Gastrocnemius medialis (tissue), 4 donors: ENCODE data around the gene CD244. TPM values are rescaled to one million over a fixed set of nuclear protein-coding genes. Genes with fewer than 3 reads are reported as not detected.

Experiments
- ATAC-seq, 2 donors: fragments of 150-250 bp; one replicate each; pipeline ENCODE4 v1.9.1; 2016
- DNase-seq, 2 donors: peaks; one replicate each; pipeline ENCODE4 v3.0.0-alpha.2; 2019
- H3K27ac ChIP-seq, 4 donors: fragments of 200-600 bp; sonication (generic); 1 replicate in 1 of 4; 2 replicates in 3 of 4; pipeline ENCODE4 v1.5.1; 2016 to 2018; ENCODE audit warnings: mild to moderate bottlenecking in 2 of 4, moderate library complexity in 1 of 4
- H3K27me3 ChIP-seq, 3 donors: fragments of 200-600 bp; sonication (generic) in 2 of 3; 1 replicate in 1 of 3; 2 replicates in 2 of 3; pipeline versions ENCODE4 v1.5.1 to v1.6.0; 2016 to 2019; ENCODE audit warnings: mild to moderate bottlenecking in 1 of 3, moderate library complexity in 1 of 3
- H3K36me3 ChIP-seq, 2 donors: fragments of 200-600 bp; sonication (generic) in 1 of 2; one replicate each; pipeline ENCODE4 v1.5.1; 2017 to 2018
- H3K4me1 ChIP-seq, 2 donors: fragments of 200-600 bp; sonication (generic) in 1 of 2; one replicate each; pipeline ENCODE4 v1.5.1; 2016 to 2017; ENCODE audit warnings: mild to moderate bottlenecking in 2 of 2
- H3K4me3 ChIP-seq, 4 donors: fragments of 200-600 bp; sonication (generic) in 3 of 4; 1 replicate in 1 of 4; 2 replicates in 3 of 4; pipeline ENCODE4 v1.5.1; 2016 to 2019; ENCODE audit warnings: mild to moderate bottlenecking in 2 of 4
- H3K9me3 ChIP-seq, 3 donors: fragments of 200-600 bp; sonication (generic) in 2 of 3; 1 replicate in 1 of 3; 2 replicates in 2 of 3; pipeline ENCODE4 v1.5.1; 2016 to 2019
- POLR2A ChIP-seq, 2 donors: fragments of 450-650 bp; IDR thresholded peaks; one replicate each; pipeline ENCODE4 v1.6.1; 2017; ENCODE audit warnings: antibody characterized with exemption in 2 of 2, mild to moderate bottlenecking in 2 of 2, moderate library complexity in 2 of 2
- in situ Hi-C, 4 donors: fragments of 200-750 bp; cut with MboI; loops; one replicate each; pipeline versions ENCODE4 v1.15.0 to v1.8.0; 2017; ENCODE audit warnings: low sequenced_read_pairs in 4 of 4
- intact Hi-C: fragments of 100-400 bp; cut with DNase I; formaldehyde crosslinking; loops from one replicate; pipeline ENCODE4 v1.15.1; 2023; ENCODE audit warnings: low total_unique reads
- total RNA-seq, 4 donors: library from RNA; depleted of rRNA; stranded (reverse); fragments of >200 nt; gene quantifications; one replicate each; pipeline versions ENCODE4 v1.1.0 to v1.2.3, GENCODE V29; 2016
- TF ChIP-seq, protein P1 (sequence below), 5 experiments: fragments of 450-650 bp in 3 of 5; fragments of 200-600 bp in 2 of 5; sonication (generic) in 2 of 5; IDR thresholded peaks in 4 of 5; conservative IDR thresholded peaks in 1 of 5; 1 replicate in 4 of 5; 2 replicates in 1 of 5; pipeline ENCODE4 v1.5.1; 2016 to 2019; ENCODE audit warnings: antibody characterized with exemption in 5 of 5, mild to moderate bottlenecking in 3 of 5, moderate library complexity in 3 of 5

CD244 gene
- total RNA-seq, 4 donors from 2014 or later, result not detected

- Histone ChIP-seq H3K27ac (no peak overlapping the region), H3K4me1 (no peaks in the 10 kb centered on the region), H3K9me3 (no peaks in the 10 kb centered on the region), H3K27me3 (no peaks in the 10 kb centered on the region), H3K36me3 (no peaks in the 10 kb centered on the region), H3K4me3 (no peak overlapping the region)
- DNase-seq (no peak), ATAC-seq (no peak)
- TF ChIP-seq, protein P1, sequence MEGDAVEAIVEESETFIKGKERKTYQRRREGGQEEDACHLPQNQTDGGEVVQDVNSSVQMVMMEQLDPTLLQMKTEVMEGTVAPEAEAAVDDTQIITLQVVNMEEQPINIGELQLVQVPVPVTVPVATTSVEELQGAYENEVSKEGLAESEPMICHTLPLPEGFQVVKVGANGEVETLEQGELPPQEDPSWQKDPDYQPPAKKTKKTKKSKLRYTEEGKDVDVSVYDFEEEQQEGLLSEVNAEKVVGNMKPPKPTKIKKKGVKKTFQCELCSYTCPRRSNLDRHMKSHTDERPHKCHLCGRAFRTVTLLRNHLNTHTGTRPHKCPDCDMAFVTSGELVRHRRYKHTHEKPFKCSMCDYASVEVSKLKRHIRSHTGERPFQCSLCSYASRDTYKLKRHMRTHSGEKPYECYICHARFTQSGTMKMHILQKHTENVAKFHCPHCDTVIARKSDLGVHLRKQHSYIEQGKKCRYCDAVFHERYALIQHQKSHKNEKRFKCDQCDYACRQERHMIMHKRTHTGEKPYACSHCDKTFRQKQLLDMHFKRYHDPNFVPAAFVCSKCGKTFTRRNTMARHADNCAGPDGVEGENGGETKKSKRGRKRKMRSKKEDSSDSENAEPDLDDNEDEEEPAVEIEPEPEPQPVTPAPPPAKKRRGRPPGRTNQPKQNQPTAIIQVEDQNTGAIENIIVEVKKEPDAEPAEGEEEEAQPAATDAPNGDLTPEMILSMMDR (IDR thresholded peaks at IDR 0.05 in 4 of 5, conservative IDR thresholded peaks at IDR 0.05 in 1 of 5), result no peak
- no peak for TF ChIP-seq POLR2A (IDR thresholded peaks at IDR 0.05)
- intact Hi-C loops, result no loop called here
- in situ Hi-C loops, result no loop called here
These were observed 48.4 kb downstream of the CD244 start for GRCh38 chr1:160814316-160814715.

- no peak overlapping the region for H3K4me3 ChIP-seq
- TF ChIP-seq, protein P1 (IDR thresholded peaks at IDR 0.05 in 4 of 5, conservative IDR thresholded peaks at IDR 0.05 in 1 of 5), result no peak
- no peak for TF ChIP-seq POLR2A (IDR thresholded peaks at IDR 0.05)
- in situ Hi-C loops, result no loop called here
- no peaks in the 10 kb centered on the region for H3K36me3 ChIP-seq
- no peaks in the 10 kb centered on the region for H3K9me3 ChIP-seq
- H3K27ac ChIP-seq, result no peak overlapping the region
- no peaks in the 10 kb centered on the region for H3K4me1 ChIP-seq
- ATAC-seq (no peak), DNase-seq (no peak)
- intact Hi-C loops, result no loop called here
- no peaks in the 10 kb centered on the region for H3K27me3 ChIP-seq
These were observed 49.5 kb downstream of the CD244 start for GRCh38 chr1:160813215-160813614.

DNA sequence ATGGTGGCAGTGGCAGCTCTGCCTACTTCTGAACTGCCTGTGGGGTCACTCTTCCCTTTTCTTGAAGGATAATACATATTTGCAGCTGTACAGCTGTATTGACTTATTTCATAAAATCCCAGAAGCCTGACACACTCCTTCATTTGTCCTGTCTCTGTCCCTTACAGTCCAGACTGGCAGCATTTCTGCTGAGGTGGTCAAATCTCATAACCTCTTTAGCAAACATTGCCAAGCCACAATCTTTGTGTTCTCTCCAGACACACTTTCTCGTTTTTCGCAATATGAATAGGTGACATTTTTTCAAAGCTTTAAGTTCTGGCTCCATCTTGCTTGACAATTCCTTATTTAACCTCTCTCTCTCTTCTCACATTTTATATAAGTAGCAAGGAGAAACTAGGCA, 51.5 kb downstream of the CD244 start:
- Histone ChIP-seq H3K36me3 (no peaks in the 10 kb centered on the region), H3K9me3 (no peaks in the 10 kb centered on the region), H3K4me3 (no peak overlapping the region), H3K27ac (no peak overlapping the region), H3K4me1 (no peaks in the 10 kb centered on the region), H3K27me3 (no peaks in the 10 kb centered on the region)
- in situ Hi-C loops, result no loop called here
- no peak for DNase-seq
- no peak for ATAC-seq
- intact Hi-C loops, result no loop called here
- TF ChIP-seq, protein P1 (IDR thresholded peaks at IDR 0.05 in 4 of 5, conservative IDR thresholded peaks at IDR 0.05 in 1 of 5), result no peak
- no peak for TF ChIP-seq POLR2A (IDR thresholded peaks at IDR 0.05)

DNA sequence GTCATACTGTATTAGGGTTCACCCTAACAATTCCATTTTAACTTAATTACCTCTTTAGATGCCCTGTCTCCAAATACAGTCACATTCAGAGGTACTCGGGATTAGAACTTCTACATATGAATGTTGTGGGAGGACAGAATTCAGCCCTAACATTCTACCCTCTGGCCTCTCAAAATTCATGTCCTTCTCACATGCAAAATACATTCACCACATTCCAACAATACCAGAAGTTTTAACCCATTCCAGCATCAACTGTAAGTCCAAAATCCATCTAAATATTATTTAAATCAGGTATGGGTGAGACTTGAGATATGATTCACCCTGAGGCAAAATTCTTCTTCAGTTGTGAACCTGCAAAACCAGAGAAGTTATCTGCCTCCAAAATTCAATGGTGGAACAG, 52.2 kb downstream of the CD244 start:
- H3K27ac ChIP-seq, result no peak overlapping the region
- in situ Hi-C loops (no loop called here), intact Hi-C loops (no loop called here)
- H3K36me3 ChIP-seq, result no peaks in the 10 kb centered on the region
- H3K27me3 ChIP-seq, result no peaks in the 10 kb centered on the region
- DNase-seq (no peak), ATAC-seq (no peak)
- no peaks in the 10 kb centered on the region for H3K4me1 ChIP-seq
- no peak overlapping the region for H3K4me3 ChIP-seq
- TF ChIP-seq, protein P1 (IDR thresholded peaks at IDR 0.05 in 4 of 5, conservative IDR thresholded peaks at IDR 0.05 in 1 of 5), result no peak
- TF ChIP-seq POLR2A (IDR thresholded peaks at IDR 0.05), result no peak
- no peaks in the 10 kb centered on the region for H3K9me3 ChIP-seq

- in situ Hi-C loops (no loop called here), intact Hi-C loops (no loop called here)
- Histone ChIP-seq H3K9me3 (no peaks in the 10 kb centered on the region), H3K4me1 (no peaks in the 10 kb centered on the region), H3K36me3 (no peaks in the 10 kb centered on the region), H3K27me3 (no peaks in the 10 kb centered on the region), H3K4me3 (no peak overlapping the region), H3K27ac (no peak overlapping the region)
- DNase-seq, result no peak
- no peak for ATAC-seq
- TF ChIP-seq, protein P1 (IDR thresholded peaks at IDR 0.05 in 4 of 5, conservative IDR thresholded peaks at IDR 0.05 in 1 of 5), result no peak
- TF ChIP-seq POLR2A (IDR thresholded peaks at IDR 0.05), result no peak
These were observed 54.4 kb downstream of the CD244 start for GRCh38 chr1:160808289-160808688.
